ENCODE measurements around the gene COL23A1.
"Not testable (repeated sequence)": the region's sequence is repeated elsewhere in the genome, so short reads cannot be mapped to it uniquely, and the experiment has no call there.

COL23A1 gene

DNA sequence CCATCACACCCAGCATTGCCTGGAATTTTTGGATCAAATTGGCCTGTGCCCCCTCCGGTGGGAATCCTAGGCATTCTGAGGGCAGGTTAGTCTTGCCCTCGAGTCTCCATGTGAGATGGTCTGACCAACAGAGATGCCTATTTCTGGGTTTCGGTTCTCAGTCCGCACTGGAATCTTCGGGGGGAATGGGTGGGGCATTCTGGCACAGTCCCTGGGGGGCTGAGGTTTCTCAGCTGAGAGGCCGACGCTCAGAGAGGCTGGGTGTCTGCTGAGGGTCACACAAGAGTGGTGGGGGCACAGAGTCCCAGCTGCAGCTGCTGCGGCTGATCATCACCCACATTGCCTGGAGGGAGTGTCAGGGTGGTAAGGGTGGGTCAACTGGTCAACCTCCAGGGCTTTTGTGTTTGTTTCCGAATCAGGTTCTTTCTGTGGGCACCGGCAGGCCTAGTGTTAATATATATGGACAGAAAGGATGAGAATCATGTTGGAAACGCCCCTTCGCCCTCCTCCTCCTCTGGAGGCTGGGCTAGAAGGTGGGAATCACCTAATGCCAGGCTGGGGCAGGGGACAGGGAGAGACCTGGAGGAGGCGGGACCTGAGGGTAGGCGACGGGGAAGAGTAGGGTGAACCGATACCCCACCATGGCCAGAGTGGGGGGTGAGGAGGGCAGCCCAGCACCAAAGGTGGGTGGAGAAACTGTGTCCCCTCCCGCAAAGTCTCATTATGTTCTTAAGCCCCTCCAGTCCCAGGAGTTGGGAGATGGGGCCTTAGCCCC is 208.1 kb downstream of the COL23A1 start:
- no peak overlapping the region for H3K27ac Mint-ChIP-seq
- H3K4me3 Mint-ChIP-seq: no peak overlapping the region
- H3K9me3 Mint-ChIP-seq: no peaks in the 10 kb centered on the region
- no peaks in the 10 kb centered on the region for H3K36me3 Mint-ChIP-seq (ENCODE audit: low read depth)
- no peaks in the 10 kb centered on the region for H3K4me1 Mint-ChIP-seq (ENCODE audit: low read depth)
- DNase-seq: no peak
- peaks cover 8% of the 10 kb centered on the region for H3K27me3 Mint-ChIP-seq

GRCh38 chr5:178381206-178381605 is 209.0 kb downstream of the COL23A1 start:
- Mint-ChIP-seq H3K4me3 (no peak overlapping the region), H3K27me3 (peaks cover 5% of the 10 kb centered on the region), H3K27ac (no peak overlapping the region), H3K36me3 (ENCODE audit: low read depth) (no peaks in the 10 kb centered on the region), H3K4me1 (ENCODE audit: low read depth) (no peaks in the 10 kb centered on the region), H3K9me3 (no peaks in the 10 kb centered on the region)
- no peak for DNase-seq

- no peak overlapping the region for H3K27ac Mint-ChIP-seq
- peaks cover 3% of the 10 kb centered on the region for H3K27me3 Mint-ChIP-seq
- H3K4me1 Mint-ChIP-seq (ENCODE audit: low read depth): no peaks in the 10 kb centered on the region
- H3K9me3 Mint-ChIP-seq: no peaks in the 10 kb centered on the region
- DNase-seq: no peak
- no peak overlapping the region for H3K4me3 Mint-ChIP-seq
- H3K36me3 Mint-ChIP-seq (ENCODE audit: low read depth): no peaks in the 10 kb centered on the region
Measured at GRCh38 chr5:178380541-178381074, 209.6 kb downstream of the COL23A1 start.

GRCh38 chr5:178380086-178380485 is 210.1 kb downstream of the COL23A1 start:
- Mint-ChIP-seq H3K9me3 (no peaks in the 10 kb centered on the region), H3K27me3 (no peaks in the 10 kb centered on the region), H3K4me3 (no peak overlapping the region), H3K4me1 (ENCODE audit: low read depth) (no peaks in the 10 kb centered on the region), H3K36me3 (ENCODE audit: low read depth) (no peaks in the 10 kb centered on the region), H3K27ac (no peak overlapping the region)
- no peak for DNase-seq

GRCh38 chr5:178378527-178379484 is 211.4 kb downstream of the COL23A1 start:
- H3K4me1 Mint-ChIP-seq (ENCODE audit: low read depth): no peaks in the 10 kb centered on the region
- H3K4me3 Mint-ChIP-seq: no peak overlapping the region
- H3K36me3 Mint-ChIP-seq (ENCODE audit: low read depth): no peaks in the 10 kb centered on the region
- no peak for DNase-seq
- H3K27me3 Mint-ChIP-seq: no peaks in the 10 kb centered on the region
- H3K9me3 Mint-ChIP-seq: no peaks in the 10 kb centered on the region
- H3K27ac Mint-ChIP-seq: no peak overlapping the region

DNA sequence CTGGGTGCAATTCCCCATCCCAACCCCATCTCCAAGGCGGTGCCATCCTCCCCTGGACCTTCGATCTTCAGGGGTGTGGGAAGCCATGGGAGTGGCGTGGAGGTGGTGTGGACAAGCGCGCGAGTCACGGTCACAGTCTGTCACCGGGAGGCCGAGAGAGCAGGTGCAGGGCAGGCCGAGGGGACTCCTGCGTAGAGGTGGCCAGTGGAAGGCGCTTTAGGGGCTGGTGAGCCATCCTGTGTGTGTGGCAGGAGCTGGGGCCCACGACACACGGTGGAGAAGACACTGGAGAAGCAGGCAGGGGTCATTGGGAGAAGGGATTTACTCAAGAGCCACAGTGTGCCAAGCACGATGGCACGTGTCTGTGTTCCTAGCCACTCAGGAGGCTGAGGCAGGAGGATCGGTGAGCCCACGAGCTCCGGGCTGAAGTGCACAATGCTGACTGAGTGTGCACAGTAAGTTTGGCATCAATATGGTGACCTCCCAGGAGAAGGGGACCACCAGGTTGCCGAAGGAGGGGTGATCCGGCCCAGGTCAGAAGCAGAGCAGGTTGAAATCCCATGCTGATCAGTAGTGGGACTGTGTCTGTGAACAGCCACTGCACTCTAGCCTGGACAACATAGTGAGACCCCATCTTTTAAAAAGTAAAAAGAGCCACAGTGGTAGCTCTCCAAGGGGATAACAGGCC is 212.5 kb downstream of the COL23A1 start:
- Mint-ChIP-seq H3K27ac (no peak overlapping the region), H3K9me3 (no peaks in the 10 kb centered on the region), H3K4me1 (ENCODE audit: low read depth) (no peaks in the 10 kb centered on the region), H3K27me3 (no peaks in the 10 kb centered on the region), H3K4me3 (no peak overlapping the region), H3K36me3 (ENCODE audit: low read depth) (no peaks in the 10 kb centered on the region)
- DNase-seq: no peak

- Mint-ChIP-seq H3K4me3 (no peak overlapping the region), H3K4me1 (ENCODE audit: low read depth) (no peaks in the 10 kb centered on the region), H3K9me3 (no peaks in the 10 kb centered on the region), H3K36me3 (ENCODE audit: low read depth) (no peaks in the 10 kb centered on the region), H3K27ac (no peak overlapping the region), H3K27me3 (no peaks in the 10 kb centered on the region)
- DNase-seq: no peak
Measured at GRCh38 chr5:178376921-178377582, 213.1 kb downstream of the COL23A1 start.

GRCh38 chr5:178375348-178375747 is 214.8 kb downstream of the COL23A1 start:
- no peaks in the 10 kb centered on the region for H3K4me1 Mint-ChIP-seq (ENCODE audit: low read depth)
- H3K36me3 Mint-ChIP-seq (ENCODE audit: low read depth): no peaks in the 10 kb centered on the region
- H3K9me3 Mint-ChIP-seq: no peaks in the 10 kb centered on the region
- no peak overlapping the region for H3K27ac Mint-ChIP-seq
- peaks cover 6% of the 10 kb centered on the region for H3K27me3 Mint-ChIP-seq
- no peak for DNase-seq
- no peak overlapping the region for H3K4me3 Mint-ChIP-seq

DNA sequence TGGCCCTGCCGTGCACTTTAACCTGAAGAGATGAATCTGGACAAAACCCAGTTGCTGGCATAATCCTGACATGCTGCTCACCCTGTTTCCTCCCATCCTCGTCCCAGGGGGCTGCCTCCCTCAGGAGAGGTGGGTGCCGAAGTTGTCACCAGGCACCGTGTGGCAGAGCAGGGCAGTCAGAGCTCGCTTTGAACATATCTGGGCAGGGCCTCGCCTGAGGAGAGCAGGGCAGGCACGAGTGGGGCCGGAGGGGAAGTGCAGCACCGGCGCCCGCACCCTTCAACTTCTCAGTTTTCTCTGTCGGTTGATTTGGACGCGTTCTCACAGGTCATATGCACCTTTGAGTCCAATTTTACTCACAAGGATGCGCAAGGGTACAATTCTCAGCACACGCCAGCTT is 216.5 kb downstream of the COL23A1 start:
- Mint-ChIP-seq H3K4me3 (no peak overlapping the region), H3K36me3 (ENCODE audit: low read depth) (no peaks in the 10 kb centered on the region), H3K27me3 (peaks cover 6% of the 10 kb centered on the region), H3K27ac (no peak overlapping the region), H3K9me3 (peaks cover 2% of the 10 kb centered on the region), H3K4me1 (ENCODE audit: low read depth) (no peaks in the 10 kb centered on the region)
- DNase-seq: no peak

GRCh38 chr5:178372142-178372571 is 218.0 kb downstream of the COL23A1 start:
- Mint-ChIP-seq H3K9me3 (peaks cover 2% of the 10 kb centered on the region), H3K36me3 (ENCODE audit: low read depth) (no peaks in the 10 kb centered on the region), H3K4me1 (ENCODE audit: low read depth) (no peaks in the 10 kb centered on the region), H3K27ac (no peak overlapping the region), H3K4me3 (no peak overlapping the region), H3K27me3 (peaks cover 6% of the 10 kb centered on the region)
- no peak for DNase-seq

GRCh38 chr5:178371362-178372111 is 218.7 kb downstream of the COL23A1 start:
- Mint-ChIP-seq H3K27me3 (peaks cover 6% of the 10 kb centered on the region), H3K9me3 (peaks cover 2% of the 10 kb centered on the region), H3K27ac (no peak overlapping the region), H3K36me3 (ENCODE audit: low read depth) (no peaks in the 10 kb centered on the region), H3K4me3 (no peak overlapping the region), H3K4me1 (ENCODE audit: low read depth) (no peaks in the 10 kb centered on the region)
- no peak for DNase-seq

GRCh38 chr5:178370102-178370501 is 220.1 kb downstream of the COL23A1 start:
- no peak for DNase-seq
- Mint-ChIP-seq H3K27ac (no peak overlapping the region), H3K9me3 (peaks cover 2% of the 10 kb centered on the region), H3K36me3 (ENCODE audit: low read depth) (no peaks in the 10 kb centered on the region), H3K4me1 (ENCODE audit: low read depth) (no peaks in the 10 kb centered on the region), H3K27me3 (peaks cover 8% of the 10 kb centered on the region), H3K4me3 (no peak overlapping the region)

DNA sequence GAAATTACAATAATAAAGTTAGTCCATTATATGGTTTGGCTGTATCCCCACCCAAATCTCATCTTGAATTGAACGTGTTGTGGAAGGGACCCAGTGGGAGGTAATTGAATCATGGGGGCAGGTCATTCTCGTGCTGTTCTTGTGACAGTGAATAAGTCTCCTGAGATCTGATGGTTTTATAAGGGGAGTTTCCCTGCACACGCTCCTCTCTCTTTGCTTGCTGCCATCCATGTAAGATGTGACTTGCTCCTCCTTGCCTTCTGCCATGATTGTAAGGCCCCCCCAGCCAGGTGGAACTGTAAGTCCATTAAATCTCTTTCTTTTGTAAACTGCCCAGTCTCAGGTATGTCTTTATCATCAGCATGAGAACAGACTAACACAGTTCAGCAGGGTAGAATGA is 220.7 kb downstream of the COL23A1 start:
- not testable (repeated sequence) for H3K27ac Mint-ChIP-seq; H3K4me1 Mint-ChIP-seq (ENCODE audit: low read depth); H3K9me3 Mint-ChIP-seq; H3K36me3 Mint-ChIP-seq (ENCODE audit: low read depth); DNase-seq; H3K27me3 Mint-ChIP-seq; H3K4me3 Mint-ChIP-seq
